Renal cortical epithelial cell (primary cell): Measurements from ENCODE around the gene ARHGAP42. TPM values are rescaled to one million over a fixed set of nuclear protein-coding genes. Genes with fewer than 3 reads are reported as not detected.
A peak's percentile ranks its signal among the peaks of the same experiment; 100 is the strongest.

Experiments used
- DNase-seq: peaks from one replicate; pipeline ENCODE4 v3.0.0-alpha.2; 2011; ENCODE audit warnings: low read depth
- total RNA-seq: library from RNA; depleted of rRNA; stranded (reverse); fragments of >200 nt; gene quantifications from 2 replicates; pipeline ENCODE4 v1.2.3, GENCODE V29; 2014

Gene ARHGAP42
- total RNA-seq, 1 donor from 2014 or later = 24.5 TPM

GRCh38 chr11:100682247-100682969 lies 4.7 kb upstream of the ARHGAP42 start:
- DNase-seq = peak; percentile 60

- no peak for DNase-seq
These were observed 4.0 kb upstream of the ARHGAP42 start for GRCh38 chr11:100683126-100683525.

GRCh38 chr11:100684101-100685065 lies 2.7 kb upstream of the ARHGAP42 start:
- peak; percentile 67 for DNase-seq

- no peak for DNase-seq
These were observed 523 bp upstream of the ARHGAP42 start for GRCh38 chr11:100686476-100687053.

GRCh38 chr11:100687630-100688395 lies 725 bp downstream of the ARHGAP42 start:
- peak; percentile 88 for DNase-seq

- no peak for DNase-seq
These were observed 2.1 kb downstream of the ARHGAP42 start for GRCh38 chr11:100689141-100689540.

- DNase-seq = no peak
These were observed 5.0 kb downstream of the ARHGAP42 start for GRCh38 chr11:100691896-100692653.

- no peak for DNase-seq
These were observed 8.8 kb downstream of the ARHGAP42 start for GRCh38 chr11:100695911-100696310.

- no peak for DNase-seq
These were observed 16.1 kb downstream of the ARHGAP42 start for GRCh38 chr11:100703139-100703538.

- no peak for DNase-seq
These were observed 16.9 kb downstream of the ARHGAP42 start for GRCh38 chr11:100703801-100704575.

- no peak for DNase-seq
These were observed 18.4 kb downstream of the ARHGAP42 start for GRCh38 chr11:100705447-100705846.

- peak; percentile 20 for DNase-seq
These were observed 19.1 kb downstream of the ARHGAP42 start for GRCh38 chr11:100706179-100706578.

- DNase-seq = peak; percentile 47
These were observed 22.3 kb downstream of the ARHGAP42 start for GRCh38 chr11:100709233-100709957.

- DNase-seq = no peak
These were observed 24.9 kb downstream of the ARHGAP42 start for GRCh38 chr11:100711984-100712383.

GRCh38 chr11:100712583-100712982 lies 25.5 kb downstream of the ARHGAP42 start:
- peak; percentile 53 for DNase-seq

- peak; percentile 21 for DNase-seq
These were observed 28.2 kb downstream of the ARHGAP42 start for GRCh38 chr11:100715165-100715761.

- DNase-seq = no peak
These were observed 29.8 kb downstream of the ARHGAP42 start for GRCh38 chr11:100716838-100717237.

- peak; percentile 93 for DNase-seq
These were observed 32.3 kb downstream of the ARHGAP42 start for GRCh38 chr11:100719362-100719761.

- peak; percentile 96 for DNase-seq
These were observed 32.7 kb downstream of the ARHGAP42 start for GRCh38 chr11:100719809-100720221.
